Adrenal gland (tissue), 12 donors: ENCODE data around the gene RBM19. TPM values are rescaled to one million over a fixed set of nuclear protein-coding genes. Genes with fewer than 3 reads are reported as not detected.

Source experiments
- DNase-seq, 7 donors: peaks; one replicate each; pipeline ENCODE4 v3.0.0-alpha.2; 2019 to 2020
- H3K27ac ChIP-seq, 5 donors: fragments of 200-600 bp; sonication (generic) in 4 of 5; 1 replicate in 3 of 5; 2 replicates in 2 of 5; pipeline versions ENCODE4 v1.5.1 to v1.8.0; 2016 to 2020; ENCODE audit warnings: mild to moderate bottlenecking in 1 of 5
- H3K27me3 ChIP-seq: fragments of 200-600 bp; 2 replicates; pipeline ENCODE4 v1.8.0; 2021
- H3K36me3 ChIP-seq, 2 donors: fragments of 200-600 bp; replicated peaks in 1 of 2; 1 replicate in 1 of 2; 2 replicates in 1 of 2; pipeline versions ENCODE4 v1.5.1 to v1.8.0; 2018 to 2022
- H3K4me1 ChIP-seq, 2 donors: fragments of 200-600 bp; replicated peaks in 1 of 2; 1 replicate in 1 of 2; 2 replicates in 1 of 2; pipeline versions ENCODE4 v1.5.1 to v1.8.0; 2018 to 2021
- H3K4me3 ChIP-seq, 4 donors: fragments of 200-600 bp; sonication (generic) in 3 of 4; one replicate each; pipeline ENCODE4 v1.5.1; 2016 to 2018
- H3K9me3 ChIP-seq, 3 donors: fragments of 200-600 bp; sonication (generic) in 1 of 3; replicated peaks in 1 of 3; 1 replicate in 2 of 3; 2 replicates in 1 of 3; pipeline versions ENCODE4 v1.5.1 to v1.8.0; 2016 to 2021
- CTCF ChIP-seq, 6 experiments: fragments of 450-650 bp in 4 of 6; fragments of 200-600 bp in 2 of 6; sonication (generic) in 1 of 6; IDR thresholded peaks; 1 replicate in 5 of 6; 2 replicates in 1 of 6; pipeline versions ENCODE4 v1.5.1 to v1.8.0; 2016 to 2021; ENCODE audit warnings: antibody characterized with exemption in 6 of 6, mild to moderate bottlenecking in 2 of 6, moderate library complexity in 1 of 6
- POLR2A ChIP-seq, 2 donors: fragments of 450-650 bp; IDR thresholded peaks; one replicate each; pipeline ENCODE4 v1.6.1; 2017; ENCODE audit warnings: antibody characterized with exemption in 2 of 2, mild to moderate bottlenecking in 2 of 2, moderate library complexity in 1 of 2
- WGBS, 4 donors: extraction: QIAGEN DNeasy Blood & Tissue Kit in 2 of 4; methylation state at CpG; one replicate each; pipeline versions ENCODE4 v1.1.5 to v1.1.7; 2013 to 2017; 5-methylcytosine and 5-hydroxymethylcytosine counted together
- intact Hi-C, 2 donors: fragments of 100-400 bp; cut with DNase I; formaldehyde crosslinking; loops; one replicate each; pipeline versions ENCODE4 v1.14.1 to v1.15.0; 2022 to 2023
- polyA plus RNA-seq, 3 donors: library from polyadenylated mRNA; stranded (reverse); fragments of 200-250 nt in 2 of 3; fragments of 350-450 nt in 1 of 3; fragmentation: Illumina TruSeq in 1 of 3; extraction: RNeasy Lipid Tissue Mini Kit (QIAGEN cat#74804) in 1 of 3; gene quantifications; one replicate each; pipeline ENCODE4 v1.2.3, GENCODE V29; 2013 to 2014
- small RNA-seq, 2 donors: library from RNA; depleted of rRNA; stranded (forward); fragments of <200 nt; gene quantifications; one replicate each; pipeline ENCODE3, GENCODE V24; 2016
- total RNA-seq, 9 donors: library from RNA; depleted of rRNA in 4 of 9; stranded (reverse); fragments of >200 nt in 4 of 9; fragments of 120-200 nt in 1 of 9; fragmentation: NEBNext Ultra II Directional in 1 of 9; extraction: Animal tissue kit (Norgen Biotek cat#: 25700) in 1 of 9; gene quantifications; one replicate each; pipeline versions ENCODE4 v1.1.0 to v1.2.4, GENCODE V29; 2013 to 2023
- donor health status: healthy with polysubstance abuse.
- donor health status: Bipolar disorder and iron deficiency.
- donor health status: DM: yes; HTN: yes; CAD: no.
- donor health status: DM: no; HTN: no; CAD: no.
- donor health status: DM: no; HTN: no; CAD: no.
- donor health status: DM: yes; HTN: yes; CAD: no.

Gene RBM19
- total and polyA plus RNA-seq, 12 donors: 19.6 to 71.4 (median 33.1) TPM

- no peaks in the 10 kb centered on the region for H3K36me3 ChIP-seq
- peaks cover 21% of the 10 kb centered on the region for H3K27me3 ChIP-seq
- intact Hi-C loops: no loop called here
- no peak for DNase-seq
- WGBS, 4 donors: 65 to 71% (median 70%) methylated on average over 10 of the region's 10 CpGs
- no peak overlapping the region for H3K27ac ChIP-seq
- TF ChIP-seq CTCF (IDR thresholded peaks at IDR 0.05) (no peak), POLR2A (IDR thresholded peaks at IDR 0.05) (no peak)
- no peak overlapping the region for H3K4me3 ChIP-seq
- H3K4me1 ChIP-seq: no peaks in the 10 kb centered on the region
- no peaks in the 10 kb centered on the region for H3K9me3 ChIP-seq
Measured at GRCh38 chr12:113766879-113767878, 198.9 kb downstream of the RBM19 start.

Small RNA genes lying within 50 kb of the gene (small RNA-seq; reads per million reads assigned to genes)
- 0 reads per million in 2 donors for gene DYNLL1P4
